M059J (cell line): ENCODE data around the gene CDH2. TPM values are rescaled to one million over a fixed set of nuclear protein-coding genes. Genes with fewer than 3 reads are reported as not detected.

Source experiments
- DNase-seq: peaks from one replicate; pipeline ENCODE4 v3.0.0-alpha.2; 2012; ENCODE audit warnings: low read depth
- total RNA-seq: library from RNA; depleted of rRNA; stranded (reverse); fragments of >200 nt; shearing (Covaris generic); gene quantifications from 2 replicates; pipeline ENCODE4 v1.2.3, GENCODE V29; 2014

Gene CDH2
- total RNA-seq, 1 experiment from 2014 or later: 104 TPM

- peak; percentile 78 for DNase-seq
Observed at GRCh38 chr18:27996801-27997272, 180.1 kb downstream of the CDH2 start.

- peak; percentile 5 for DNase-seq
Observed at GRCh38 chr18:27995770-27996502, 181.0 kb downstream of the CDH2 start.

GRCh38 chr18:27994571-27994970 is 182.4 kb downstream of the CDH2 start:
- no peak for DNase-seq

- no peak for DNase-seq
Observed at GRCh38 chr18:27991391-27991790, 185.5 kb downstream of the CDH2 start.

- DNase-seq: no peak
Observed at GRCh38 chr18:27985832-27986231, 191.1 kb downstream of the CDH2 start.

GRCh38 chr18:27983780-27984179 is 193.2 kb downstream of the CDH2 start:
- DNase-seq: no peak

GRCh38 chr18:27976806-27977408 is 200.0 kb downstream of the CDH2 start:
- no peak for DNase-seq

- DNase-seq: no peak
Observed at GRCh38 chr18:27970321-27970720, 206.6 kb downstream of the CDH2 start.

GRCh38 chr18:27969206-27969605 is 207.7 kb downstream of the CDH2 start:
- no peak for DNase-seq

- DNase-seq: no peak
Observed at GRCh38 chr18:27967913-27968824, 208.8 kb downstream of the CDH2 start.

- DNase-seq: peak; percentile 42
Observed at GRCh38 chr18:27966881-27967280, 210.0 kb downstream of the CDH2 start.

- DNase-seq: peak; percentile 65
Observed at GRCh38 chr18:27964811-27965210, 212.1 kb downstream of the CDH2 start.

- no peak for DNase-seq
Observed at GRCh38 chr18:27959101-27959500, 217.8 kb downstream of the CDH2 start.

- no peak for DNase-seq
Observed at GRCh38 chr18:27956001-27956640, 220.8 kb downstream of the CDH2 start.

GRCh38 chr18:27954226-27954625 is 222.7 kb downstream of the CDH2 start:
- DNase-seq: peak; percentile 24

GRCh38 chr18:27952741-27953140 is 224.2 kb downstream of the CDH2 start:
- DNase-seq: no peak

GRCh38 chr18:27950648-27951228 is 226.2 kb downstream of the CDH2 start:
- DNase-seq: no peak

- no peak for DNase-seq
Observed at GRCh38 chr18:27948986-27949385, 227.9 kb downstream of the CDH2 start.

- DNase-seq: peak; percentile 85
Observed at GRCh38 chr18:27942706-27943105, 234.2 kb downstream of the CDH2 start.

GRCh38 chr18:27931535-27931934 is 245.4 kb downstream of the CDH2 start:
- DNase-seq: no peak

- no peak for DNase-seq
Observed at GRCh38 chr18:27922780-27923179, 254.2 kb downstream of the CDH2 start.
